Measurements from ENCODE around the gene BCL2A1.

- no peak for TF ChIP-seq CTCF (IDR thresholded peaks at IDR 0.05; ENCODE audit: low read depth, low read length)
- TF ChIP-seq EZH2phosphoT487 (IDR thresholded peaks at IDR 0.05; ENCODE audit: low read depth), result no peak
Measured at GRCh38 chr15:79988448-79989117, 17.6 kb upstream of the BCL2A1 start.
